ENCODE results near the gene CASP5.

CASP5 gene

DNA sequence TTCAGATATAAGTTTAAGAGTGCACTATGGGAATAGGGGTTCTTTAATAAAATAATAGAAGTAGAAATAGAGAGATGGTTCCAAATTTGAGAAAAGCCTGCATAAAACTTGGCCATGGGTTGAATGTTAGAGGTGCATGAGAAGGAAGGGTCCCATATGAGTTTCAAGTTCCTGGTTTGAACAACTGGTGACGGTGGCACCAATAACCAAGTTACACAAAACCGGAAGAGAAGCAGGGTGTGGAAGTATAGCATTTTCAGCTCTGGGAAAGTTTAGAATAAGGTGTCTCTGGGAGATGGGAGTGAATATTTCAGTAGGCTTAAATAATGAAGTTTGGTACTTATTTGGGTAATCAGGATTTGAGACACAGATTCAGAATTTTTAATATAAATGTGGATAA is 9.5 kb upstream of the CASP5 start:
- TF ChIP-seq CTCF (IDR thresholded peaks at IDR 0.05; ENCODE audit: borderline replicate concordance, extremely low read depth, low read length, poor library complexity, severe bottlenecking) (no peak), EZH2 (IDR thresholded peaks at IDR 0.05; ENCODE audit: borderline replicate concordance, low read depth, low read length, severe bottlenecking) (no peak)
- Histone ChIP-seq H3K9ac (ENCODE audit: low read depth, low read length) (no peak overlapping the region), H3K4me2 (ENCODE audit: insufficient read depth, low read length) (peak overlapping the region; percentile 59), H3K4me3 (ENCODE audit: low read depth in 1 of 2, low read length in 2 of 2) (peak overlapping the region in 1 of 2 experiments; percentile 48; a peak in 2 of 4 replicates), H3K4me1 (ENCODE audit: insufficient read depth, low read length) (peaks cover 43% of the 10 kb centered on the region), H3K27me3 (ENCODE audit: insufficient read depth, low read length, poor library complexity) (no peaks in the 10 kb centered on the region), H3K79me2 (ENCODE audit: insufficient read depth, low read length) (peaks cover 6% of the 10 kb centered on the region; the same call in 1 of the 2 replicates), H3K9me3 (ENCODE audit: insufficient read depth, low read length, severe bottlenecking) (no peaks in the 10 kb centered on the region), H4K20me1 (ENCODE audit: insufficient read depth, low read length) (no peaks in the 10 kb centered on the region), H2AFZ (ENCODE audit: low read depth, low read length) (no peak overlapping the region), H3K27ac (ENCODE audit: low read length) (peak overlapping the region; percentile 93; the same call in 1 of the 2 replicates), H3K36me3 (ENCODE audit: insufficient read depth, low read length) (peaks cover 33% of the 10 kb centered on the region)
- ATAC-seq (ENCODE audit: insufficient read depth, low read depth), result no peak
- DNase-seq, result no peak

GRCh38 chr11:105027678-105028077 is 4.7 kb upstream of the CASP5 start:
- H3K4me2 ChIP-seq (ENCODE audit: insufficient read depth, low read length), result no peak overlapping the region
- no peaks in the 10 kb centered on the region for H3K27me3 ChIP-seq (ENCODE audit: insufficient read depth, low read length, poor library complexity)
- peaks cover 15% of the 10 kb centered on the region for H3K4me1 ChIP-seq (ENCODE audit: insufficient read depth, low read length)
- no peak for DNase-seq
- no peak overlapping the region for H3K9ac ChIP-seq (ENCODE audit: low read depth, low read length)
- no peak overlapping the region for H3K4me3 ChIP-seq (ENCODE audit: low read depth in 1 of 2, low read length in 2 of 2)
- H4K20me1 ChIP-seq (ENCODE audit: insufficient read depth, low read length), result no peaks in the 10 kb centered on the region
- no peak for ATAC-seq (ENCODE audit: insufficient read depth, low read depth)
- no peak for TF ChIP-seq CTCF (IDR thresholded peaks at IDR 0.05; ENCODE audit: borderline replicate concordance, extremely low read depth, low read length, poor library complexity, severe bottlenecking)
- H2AFZ ChIP-seq (ENCODE audit: low read depth, low read length), result no peak overlapping the region
- peaks cover 3% of the 10 kb centered on the region; the same call in 1 of the 2 replicates for H3K79me2 ChIP-seq (ENCODE audit: insufficient read depth, low read length)
- H3K9me3 ChIP-seq (ENCODE audit: insufficient read depth, low read length, severe bottlenecking), result no peaks in the 10 kb centered on the region
- H3K27ac ChIP-seq (ENCODE audit: low read length), result no peak overlapping the region
- peaks cover 47% of the 10 kb centered on the region for H3K36me3 ChIP-seq (ENCODE audit: insufficient read depth, low read length)

GRCh38 chr11:105024394-105024793 is 1.4 kb upstream of the CASP5 start:
- H2AFZ ChIP-seq (ENCODE audit: low read depth, low read length), result no peak overlapping the region
- H3K27me3 ChIP-seq (ENCODE audit: insufficient read depth, low read length, poor library complexity), result no peaks in the 10 kb centered on the region
- no peak overlapping the region for H3K4me2 ChIP-seq (ENCODE audit: insufficient read depth, low read length)
- DNase-seq (no peak), ATAC-seq (ENCODE audit: insufficient read depth, low read depth) (no peak)
- no peaks in the 10 kb centered on the region for H4K20me1 ChIP-seq (ENCODE audit: insufficient read depth, low read length)
- H3K27ac ChIP-seq (ENCODE audit: low read length), result no peak overlapping the region
- H3K4me1 ChIP-seq (ENCODE audit: insufficient read depth, low read length), result peaks cover 4% of the 10 kb centered on the region; the same call in 1 of the 2 replicates
- H3K36me3 ChIP-seq (ENCODE audit: insufficient read depth, low read length), result peaks cover 28% of the 10 kb centered on the region
- H3K4me3 ChIP-seq (ENCODE audit: low read depth in 1 of 2, low read length in 2 of 2), result no peak overlapping the region
- no peaks in the 10 kb centered on the region for H3K79me2 ChIP-seq (ENCODE audit: insufficient read depth, low read length)
- H3K9me3 ChIP-seq (ENCODE audit: insufficient read depth, low read length, severe bottlenecking), result no peaks in the 10 kb centered on the region
- no peak overlapping the region for H3K9ac ChIP-seq (ENCODE audit: low read depth, low read length)
- TF ChIP-seq CTCF (IDR thresholded peaks at IDR 0.05; ENCODE audit: borderline replicate concordance, extremely low read depth, low read length, poor library complexity, severe bottlenecking) (no peak), EZH2 (IDR thresholded peaks at IDR 0.05; ENCODE audit: borderline replicate concordance, low read depth, low read length, severe bottlenecking) (no peak)

- no peak for ATAC-seq (ENCODE audit: insufficient read depth, low read depth)
- Histone ChIP-seq H3K36me3 (ENCODE audit: insufficient read depth, low read length) (peaks cover 14% of the 10 kb centered on the region; the same call in 1 of the 2 replicates), H3K79me2 (ENCODE audit: insufficient read depth, low read length) (no peaks in the 10 kb centered on the region), H3K27ac (ENCODE audit: low read length) (no peak overlapping the region), H4K20me1 (ENCODE audit: insufficient read depth, low read length) (no peaks in the 10 kb centered on the region), H3K4me2 (ENCODE audit: insufficient read depth, low read length) (no peak overlapping the region), H3K9ac (ENCODE audit: low read depth, low read length) (no peak overlapping the region), H2AFZ (ENCODE audit: low read depth, low read length) (no peak overlapping the region), H3K4me1 (ENCODE audit: insufficient read depth, low read length) (peaks cover 4% of the 10 kb centered on the region; the same call in 1 of the 2 replicates), H3K4me3 (ENCODE audit: low read depth in 1 of 2, low read length in 2 of 2) (no peak overlapping the region), H3K9me3 (ENCODE audit: insufficient read depth, low read length, severe bottlenecking) (no peaks in the 10 kb centered on the region), H3K27me3 (ENCODE audit: insufficient read depth, low read length, poor library complexity) (no peaks in the 10 kb centered on the region)
- TF ChIP-seq CTCF (IDR thresholded peaks at IDR 0.05; ENCODE audit: borderline replicate concordance, extremely low read depth, low read length, poor library complexity, severe bottlenecking) (no peak), EZH2 (IDR thresholded peaks at IDR 0.05; ENCODE audit: borderline replicate concordance, low read depth, low read length, severe bottlenecking) (no peak)
- no peak for DNase-seq
Measured at GRCh38 chr11:105022527-105022926, 441 bp downstream of the CASP5 start.

Measured in DND-41 (cell line).